Measurements from ENCODE around the gene ITIH4.

The ITIH4 gene

GRCh38 chr3:52841981-52842340, 11.5 kb upstream of the ITIH4 start:
- no peak for TF ChIP-seq CTCF (IDR thresholded peaks at IDR 0.05; ENCODE audit: low read depth, low read length)
- DNase-seq (ENCODE audit: low read depth in 2 of 2), result no peak
- H3K4me3 ChIP-seq (replicated peaks in 1 of 2; ENCODE audit: low read depth in 2 of 2, low read length in 2 of 2), result no peak overlapping the region

- no peak for DNase-seq (ENCODE audit: low read depth in 2 of 2)
- TF ChIP-seq CTCF (IDR thresholded peaks at IDR 0.05; ENCODE audit: low read depth, low read length), result no peak
- H3K4me3 ChIP-seq (replicated peaks in 1 of 2; ENCODE audit: low read depth in 2 of 2, low read length in 2 of 2), result no peak overlapping the region
Measured at GRCh38 chr3:52841211-52841980, 10.9 kb upstream of the ITIH4 start.

- TF ChIP-seq CTCF (IDR thresholded peaks at IDR 0.05; ENCODE audit: low read depth, low read length), result no peak
- no peak for DNase-seq (ENCODE audit: low read depth in 2 of 2)
- no peak overlapping the region for H3K4me3 ChIP-seq (replicated peaks in 1 of 2; ENCODE audit: low read depth in 2 of 2, low read length in 2 of 2)
Measured at GRCh38 chr3:52839892-52840545, 9.5 kb upstream of the ITIH4 start.

- DNase-seq (ENCODE audit: low read depth in 2 of 2), result no peak
- TF ChIP-seq CTCF (IDR thresholded peaks at IDR 0.05; ENCODE audit: low read depth, low read length), result no peak
- no peak overlapping the region for H3K4me3 ChIP-seq (replicated peaks in 1 of 2; ENCODE audit: low read depth in 2 of 2, low read length in 2 of 2)
Measured at GRCh38 chr3:52839268-52839575, 8.8 kb upstream of the ITIH4 start.

- no peak overlapping the region for H3K4me3 ChIP-seq (replicated peaks in 1 of 2; ENCODE audit: low read depth in 2 of 2, low read length in 2 of 2)
- no peak for TF ChIP-seq CTCF (IDR thresholded peaks at IDR 0.05; ENCODE audit: low read depth, low read length)
- DNase-seq (ENCODE audit: low read depth in 2 of 2), result no peak
Measured at GRCh38 chr3:52838561-52839267, 8.2 kb upstream of the ITIH4 start.

- no peak overlapping the region for H3K4me3 ChIP-seq (replicated peaks in 1 of 2; ENCODE audit: low read depth in 2 of 2, low read length in 2 of 2)
- DNase-seq (ENCODE audit: low read depth in 2 of 2), result no peak
- TF ChIP-seq CTCF (IDR thresholded peaks at IDR 0.05; ENCODE audit: low read depth, low read length), result no peak
Measured at GRCh38 chr3:52836986-52837385, 6.5 kb upstream of the ITIH4 start.

Measured in cardiac fibroblast (primary cell).